Measurements from ENCODE around the gene DEAF1. TPM values are rescaled to one million over a fixed set of nuclear protein-coding genes. Genes with fewer than 3 reads are reported as not detected.

Gene DEAF1
- total and polyA plus RNA-seq, 2 donors (not counting 3 experiments of a cell fraction or from before 2014, with no cell fraction given): 43.6 to 55.7 TPM

GRCh38 chr11:703506-703905, 8.5 kb upstream of the DEAF1 start:
- Histone ChIP-seq H3K27ac (ENCODE audit: insufficient read depth, low read depth, low read length) (no peak overlapping the region), H3K9me3 (replicated peaks; ENCODE audit: control insufficient read depth, insufficient read depth, low read length) (no peaks in the 10 kb centered on the region), H3K9ac (replicated peaks; ENCODE audit: extremely low read depth, insufficient read depth, low read length) (no peak overlapping the region), H3K9me1 (replicated peaks; ENCODE audit: control insufficient read depth, extremely low read depth, insufficient read depth, low read length) (no peaks in the 10 kb centered on the region), H3K4me3 (replicated peaks in 1 of 3; ENCODE audit: insufficient read depth in 1 of 3, low read depth in 1 of 3, low read length in 3 of 3) (no peak overlapping the region), H3K4me2 (ENCODE audit: insufficient read depth, low read length) (no peak overlapping the region), H3K4me1 (ENCODE audit: control insufficient read depth, extremely low read depth, insufficient read depth, low read length) (peaks cover 5% of the 10 kb centered on the region), H3K27me3 (ENCODE audit: control insufficient read depth in 2 of 2, insufficient read depth in 2 of 2, low read length in 2 of 2) (no peaks in the 10 kb centered on the region), H3K36me3 (ENCODE audit: control insufficient read depth in 2 of 2, extremely low read depth in 1 of 2, insufficient read depth in 2 of 2, low read length in 2 of 2) (no peaks in the 10 kb centered on the region), H3K79me2 (ENCODE audit: control insufficient read depth, insufficient read depth, low read length) (no peaks in the 10 kb centered on the region), H2AFZ (ENCODE audit: low read depth, low read length) (no peak overlapping the region), H4K20me1 (replicated peaks; ENCODE audit: control insufficient read depth, extremely low read depth, insufficient read depth, low read length) (no peaks in the 10 kb centered on the region)
- intact Hi-C loops (cut with micrococcal nuclease) (no loop called here), dilution Hi-C loops (cut with MboI; ENCODE audit: extremely low pct_ligation_motif_present, low sequenced_read_pairs) (no loop called here)
- ChIA-PET POLR2A (no interaction called here), CTCF (interaction anchor here (1.5 to 1.8 kb wide), 3 partner anchors 8 to 23 kb away, joined by 4 to 10 read pairs (median 7); partner anchors contain the start of genes DEAF1 and TMEM80)
- no TSS peak for BruUV-seq (replicated peaks)
- TF ChIP-seq JUN (IDR thresholded peaks at IDR 0.05; ENCODE audit: borderline replicate concordance, insufficient read depth, insufficient read length, low read depth) (no peak), POLR2A (IDR thresholded peaks at IDR 0.05; ENCODE audit: low read depth, low read length) (no peak), EZH2 (IDR thresholded peaks at IDR 0.05; ENCODE audit: borderline replicate concordance, low read depth, low read length, severe bottlenecking) (no peak), CTCF (IDR thresholded peaks at IDR 0.05; ENCODE audit: extremely low read depth in 1 of 2, insufficient read depth in 1 of 2, low read depth in 1 of 2, low read length in 2 of 2) (no peak), POLR2AphosphoS5 (IDR thresholded peaks at IDR 0.05; ENCODE audit: insufficient read depth, low read depth, low read length) (no peak), MYC (IDR thresholded peaks at IDR 0.05; ENCODE audit: low read depth, low read length) (no peak), GATA2 (IDR thresholded peaks at IDR 0.05; ENCODE audit: insufficient read depth, insufficient read length, low read depth, low read length) (no peak), FOS (IDR thresholded peaks at IDR 0.05; ENCODE audit: borderline replicate concordance, insufficient read depth, low read length) (no peak), MAX (IDR thresholded peaks at IDR 0.05; ENCODE audit: insufficient read depth, insufficient read length) (no peak)
- no peak for DNase-seq (ENCODE audit: low read depth, low spot score)
- FAIRE-seq: no peak

Data from endothelial cell of umbilical vein (primary cell).